Activated CD8-positive, alpha-beta memory T cell treated with anti-CD3 and anti-CD28 coated beads for 1 hour (primary cell): ENCODE results near the gene SLC39A5.

Source experiments
- DNase-seq, 2 donors: peaks; one replicate each; pipeline ENCODE4 v3.0.0-alpha.2; 2020; ENCODE audit warnings: low read depth in 1 of 2; ENCODE audit errors: extremely low read depth in 1 of 2

SLC39A5 gene

DNA sequence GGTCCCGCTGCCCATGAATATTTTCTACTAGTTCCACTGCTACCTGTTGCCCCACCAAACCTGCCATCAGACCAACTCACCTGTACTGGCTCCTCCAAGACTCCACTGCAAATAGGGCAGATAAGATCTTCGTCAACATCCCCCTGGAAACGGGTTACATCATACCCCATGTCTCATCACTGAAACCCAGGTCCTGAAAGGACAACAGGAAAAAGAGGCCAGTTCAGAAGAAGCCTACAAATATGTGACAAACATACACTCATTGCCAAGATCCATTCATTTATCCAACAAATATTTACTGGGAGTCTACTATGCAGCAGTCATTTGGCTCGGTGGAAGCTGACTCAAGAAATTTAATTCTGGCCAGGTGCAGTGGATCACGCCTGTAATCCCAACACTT, 16.0 kb upstream of the SLC39A5 start:
- DNase-seq = no peak

DNA sequence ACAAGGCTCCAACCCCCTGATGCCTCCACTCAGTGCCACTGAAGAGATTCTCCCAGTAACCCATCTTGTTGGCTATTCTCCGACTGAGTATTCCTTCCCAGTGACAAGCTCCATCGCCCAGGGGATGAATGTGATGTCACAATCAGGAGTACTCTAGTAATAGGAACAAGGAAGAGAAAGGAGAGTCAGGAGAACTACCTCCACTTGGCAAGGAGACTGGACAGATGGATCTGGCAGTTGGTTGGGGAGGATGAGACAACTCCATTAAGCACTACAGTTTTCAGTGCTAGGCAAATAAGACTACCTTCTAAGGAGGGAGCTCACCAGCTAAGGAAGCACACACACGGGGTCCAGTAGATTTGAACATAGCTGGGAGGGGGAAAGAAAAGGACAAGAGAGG, 13.4 kb upstream of the SLC39A5 start:
- DNase-seq = no peak

DNA sequence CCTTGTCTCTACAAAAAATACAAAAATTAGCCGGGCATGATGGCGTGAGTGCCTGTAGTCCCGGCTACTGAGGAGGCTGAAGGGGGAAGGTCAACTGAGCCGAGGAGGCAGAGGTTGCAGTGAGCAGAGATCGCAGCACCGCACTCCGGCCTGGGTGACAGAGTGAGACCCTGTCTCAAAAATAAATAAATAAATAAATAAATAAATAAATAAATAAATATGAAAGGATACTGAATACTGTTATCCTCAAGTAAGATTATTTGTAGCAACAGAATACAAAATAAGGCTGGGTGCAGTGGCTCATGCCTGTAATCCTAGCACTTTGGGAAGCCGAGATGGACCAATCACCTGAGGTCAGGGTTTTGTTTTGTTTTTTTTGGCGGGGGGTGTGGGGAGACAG, 10.0 kb upstream of the SLC39A5 start:
- DNase-seq = no peak

DNA sequence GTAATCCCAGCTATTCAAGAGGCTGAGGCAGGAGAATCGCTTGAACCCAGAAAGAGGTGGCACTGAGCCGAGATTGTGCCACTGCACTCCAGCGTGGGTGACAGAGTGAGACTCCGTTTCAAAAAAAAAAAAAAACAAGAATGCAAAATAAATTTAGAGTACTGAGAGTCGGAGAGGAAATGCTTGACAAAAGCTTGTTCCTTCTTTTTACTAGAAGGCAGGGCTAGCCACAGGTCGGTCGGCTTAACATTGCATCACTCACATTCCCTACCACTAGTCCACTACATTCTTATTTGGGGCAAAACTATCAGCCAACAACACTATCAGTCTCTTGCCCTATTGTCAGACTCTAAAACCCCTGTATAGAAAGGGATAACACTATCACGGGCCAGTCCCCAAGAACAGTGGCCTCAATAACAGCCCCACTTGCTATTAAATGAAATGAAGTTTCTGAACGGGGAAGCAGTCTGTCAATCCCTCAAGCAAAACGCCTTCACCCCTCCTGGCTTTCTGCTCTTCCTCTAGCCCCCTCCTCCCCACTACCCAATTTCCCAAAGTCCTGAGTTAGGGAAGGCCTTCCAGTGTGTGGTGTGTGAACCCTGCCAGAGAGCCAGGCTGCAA, 9.1 kb upstream of the SLC39A5 start:
- no peak for DNase-seq

DNA sequence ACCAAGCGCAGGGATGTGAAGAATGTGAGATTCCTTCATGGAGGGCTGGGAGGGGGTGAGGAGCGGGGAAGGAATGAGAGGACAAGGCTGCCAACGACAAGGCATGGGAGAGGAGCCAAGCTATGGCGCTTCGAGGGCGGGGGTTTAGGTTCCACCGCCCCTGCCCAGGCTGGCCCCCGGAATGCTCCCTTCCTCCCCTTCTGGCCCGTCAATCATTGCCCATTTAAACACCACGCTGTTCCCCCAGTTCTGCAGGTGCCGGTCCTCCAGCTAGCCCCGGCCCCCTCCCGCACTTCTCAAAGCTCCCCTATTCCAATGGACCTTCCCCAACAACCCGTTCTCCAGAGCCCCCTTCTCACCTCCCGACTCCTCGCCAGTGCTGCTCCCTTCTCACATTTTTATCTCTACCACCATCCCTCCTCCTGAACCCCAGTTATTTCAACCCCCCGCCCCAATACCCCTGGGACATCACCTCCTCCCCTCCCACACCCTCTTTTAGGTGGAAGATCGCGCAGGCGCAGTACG, 8.6 kb upstream of the SLC39A5 start:
- DNase-seq = no peak

DNA sequence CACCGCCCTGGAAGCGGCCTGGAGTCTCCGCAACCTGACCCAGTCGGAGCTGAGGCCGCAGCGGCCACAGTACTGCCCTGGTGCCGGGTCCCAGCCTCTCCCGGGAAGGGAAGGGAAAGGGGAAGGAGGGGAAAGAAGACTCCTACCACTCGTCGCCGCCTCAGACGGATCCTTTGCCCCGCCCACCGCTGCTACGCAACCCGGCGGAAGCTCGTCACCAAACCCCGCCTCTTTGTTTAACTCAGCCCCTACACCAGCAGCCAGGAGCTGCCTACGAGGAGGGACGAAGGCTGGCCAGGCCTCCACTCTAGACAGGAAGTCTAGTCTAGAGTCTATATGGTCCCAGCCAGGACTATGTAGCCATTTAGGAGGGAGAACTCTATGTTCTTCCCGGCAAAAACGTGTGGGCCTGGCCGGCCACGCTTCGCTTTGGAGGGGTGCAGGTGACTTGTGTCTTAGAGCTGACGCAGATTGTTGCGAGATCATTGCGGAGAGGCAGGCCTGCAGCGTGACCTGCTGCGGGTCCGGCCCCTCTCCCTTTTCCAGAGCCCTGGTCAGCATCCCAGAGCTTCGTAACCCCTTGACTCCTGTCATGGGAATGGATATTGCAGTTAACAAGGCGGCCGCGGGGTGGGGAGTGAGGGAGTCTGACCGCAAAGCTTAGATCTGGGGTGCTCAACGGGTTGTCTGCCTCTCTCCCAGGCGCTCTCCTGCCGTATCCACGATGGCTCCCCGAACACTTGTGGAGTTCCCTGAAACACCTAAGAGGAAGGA, 7.9 kb upstream of the SLC39A5 start, which contains the start of gene RNF41:
Gene RNF41, minus strand, starts transcription at position 166 of the 774 bp plus-strand sequence. CDS start 7,875 bp downstream, outside the sequence.
- DNase-seq = peak; percentile 76 to 88

DNA sequence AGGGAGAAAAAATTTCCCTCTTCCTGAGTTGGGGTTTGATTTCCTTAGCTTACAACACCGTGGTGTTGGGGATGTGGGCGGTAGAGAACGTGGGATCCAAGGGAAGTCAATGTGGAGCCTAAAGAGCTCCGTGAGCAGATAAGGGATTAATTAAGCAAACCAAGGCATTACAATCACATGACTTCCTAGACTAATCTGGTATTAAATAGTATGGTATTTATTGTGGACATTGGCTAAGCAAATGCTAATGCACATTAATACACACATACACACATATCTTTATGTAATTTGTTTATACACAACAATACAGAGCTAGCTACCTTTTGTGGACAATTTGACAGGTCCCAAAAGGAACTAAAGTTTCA, 7.3 kb upstream of the SLC39A5 start:
- DNase-seq = no peak

DNA sequence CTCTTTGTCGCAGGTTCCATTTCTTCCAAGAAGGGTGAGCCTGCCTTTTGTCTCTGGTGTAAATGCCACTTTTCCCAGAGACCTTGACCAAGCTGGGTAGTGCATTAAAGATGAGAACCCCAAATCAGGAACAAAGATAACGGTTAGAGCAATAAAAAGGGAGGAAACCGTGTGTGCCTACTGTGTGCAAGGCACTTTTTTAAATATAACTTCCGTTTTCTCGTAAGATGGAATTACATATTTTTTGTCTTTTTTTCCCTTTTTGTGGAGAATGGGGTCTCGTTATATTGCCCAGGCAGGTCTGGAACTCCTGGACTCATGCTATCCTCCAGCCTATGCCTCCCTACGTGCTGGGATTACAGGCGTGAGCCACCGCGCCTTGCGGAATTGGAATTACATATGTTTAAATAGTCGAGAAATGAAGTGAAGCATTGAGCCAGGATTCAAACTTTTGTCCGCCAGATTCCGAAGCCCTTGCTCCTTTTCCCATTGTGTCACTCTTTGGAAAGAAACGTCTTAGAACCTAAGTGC, 6.2 kb upstream of the SLC39A5 start:
- DNase-seq = no peak

DNA sequence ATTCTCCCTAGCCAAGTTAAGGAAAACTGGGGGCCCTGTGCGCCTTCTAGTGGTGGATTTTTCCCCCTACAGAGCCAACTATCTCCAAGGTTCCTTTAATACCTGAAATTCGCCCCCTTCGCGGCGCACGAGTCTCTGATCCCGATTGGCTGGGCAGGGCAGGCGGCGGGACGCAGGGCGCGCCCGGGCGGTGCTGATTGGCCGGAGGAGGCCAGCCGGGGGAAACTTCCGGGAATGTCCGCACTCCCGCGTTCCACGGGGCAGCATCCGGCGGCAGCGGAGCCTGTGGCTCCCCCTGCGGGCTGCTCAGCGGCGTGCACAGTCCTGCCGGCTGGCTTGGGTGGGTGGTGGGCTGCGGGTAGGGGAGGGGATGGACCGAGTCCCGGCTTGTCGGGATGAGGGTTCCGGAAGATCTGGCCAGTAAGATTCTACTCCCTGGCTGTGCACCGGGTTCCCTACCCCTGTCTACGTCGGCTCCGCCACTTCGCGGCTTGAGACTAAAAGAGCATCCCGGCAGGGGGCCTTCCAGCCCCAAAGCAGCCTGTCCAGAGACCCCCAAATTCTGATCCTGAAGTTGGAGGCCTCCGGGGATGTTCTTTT, 5.6 kb upstream of the SLC39A5 start, which contains the start of gene NABP2:
Gene NABP2, plus strand, starts transcription at position 241 of the 600 bp plus-strand sequence. CDS start 515 bp downstream, outside the sequence.
- peak; percentile 80 to 82 for DNase-seq

DNA sequence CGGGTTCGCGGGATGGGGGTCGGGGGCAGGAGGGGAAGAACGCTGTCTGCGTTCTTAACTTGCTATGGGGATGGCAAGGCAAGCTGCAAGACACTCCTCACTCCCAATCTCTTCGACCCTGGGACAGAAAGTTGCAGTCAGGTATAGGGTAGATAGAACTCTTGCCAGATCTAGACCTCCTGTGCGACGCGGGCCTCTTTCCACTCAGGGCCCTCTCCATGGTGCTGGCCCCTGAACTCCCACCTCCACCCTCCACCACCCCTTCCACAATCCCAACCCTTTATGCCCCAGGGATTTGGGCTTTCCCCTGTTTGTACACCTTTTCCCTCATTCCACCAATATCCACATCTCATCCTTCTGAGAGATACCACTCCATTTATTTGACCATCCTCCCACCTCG, 4.9 kb upstream of the SLC39A5 start:
- DNase-seq = no peak

DNA sequence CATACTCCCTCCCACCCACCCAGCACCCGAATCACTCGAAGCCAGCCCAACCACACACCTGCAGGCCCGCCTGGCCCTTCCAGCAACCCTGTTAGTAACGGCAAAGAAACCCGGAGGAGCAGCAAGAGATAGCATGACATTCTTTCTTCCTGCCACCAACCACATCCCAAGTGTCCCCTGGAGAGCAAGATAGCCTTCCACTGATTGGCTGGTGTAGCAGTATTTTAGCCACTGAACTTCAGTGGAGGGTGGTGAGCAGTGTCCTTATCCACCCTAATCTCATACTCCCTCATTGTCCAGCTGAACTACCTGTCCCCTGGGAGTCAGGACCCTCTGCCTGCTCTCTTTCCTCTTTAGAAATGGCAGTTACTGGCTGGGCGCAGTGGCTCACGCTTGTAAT, 769 bp upstream of the SLC39A5 start:
- no peak for DNase-seq

DNA sequence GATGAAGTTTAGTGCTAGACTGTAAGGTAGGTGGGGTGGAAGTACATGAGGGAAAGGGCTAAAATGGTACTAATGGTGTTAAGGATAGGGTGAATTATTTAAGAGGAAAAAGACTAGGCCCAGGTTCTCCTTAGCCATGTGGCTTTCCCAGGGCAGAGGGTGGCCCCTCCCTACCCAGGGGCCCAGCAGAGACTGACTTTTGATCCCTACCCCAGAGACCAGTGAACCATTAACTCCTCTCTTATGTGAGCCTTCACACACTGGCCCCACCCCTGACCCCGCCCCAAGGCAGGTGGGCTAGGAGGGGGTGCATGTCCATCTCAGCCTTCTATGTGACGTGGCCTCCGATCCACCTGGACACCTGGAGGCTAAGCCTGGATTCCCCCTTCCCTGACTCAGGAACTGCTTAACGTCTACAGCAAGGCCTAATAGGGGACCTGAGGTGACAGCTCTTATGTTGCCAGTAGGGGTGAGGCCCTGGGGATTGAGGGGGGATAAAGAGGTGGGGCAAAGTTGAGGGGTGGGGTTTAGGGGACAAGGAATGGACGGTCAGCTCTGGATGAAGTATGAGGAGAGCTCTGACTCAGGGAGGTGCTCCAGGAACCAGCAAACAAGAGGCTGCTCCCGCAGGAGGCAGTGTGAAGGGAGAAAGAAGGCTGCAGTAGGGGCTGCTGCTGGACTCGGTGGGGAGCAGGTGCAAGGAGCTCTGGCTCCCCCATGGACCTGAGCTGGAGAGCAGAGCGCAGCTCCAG, 757 bp downstream of the SLC39A5 start:
- no peak for DNase-seq

DNA sequence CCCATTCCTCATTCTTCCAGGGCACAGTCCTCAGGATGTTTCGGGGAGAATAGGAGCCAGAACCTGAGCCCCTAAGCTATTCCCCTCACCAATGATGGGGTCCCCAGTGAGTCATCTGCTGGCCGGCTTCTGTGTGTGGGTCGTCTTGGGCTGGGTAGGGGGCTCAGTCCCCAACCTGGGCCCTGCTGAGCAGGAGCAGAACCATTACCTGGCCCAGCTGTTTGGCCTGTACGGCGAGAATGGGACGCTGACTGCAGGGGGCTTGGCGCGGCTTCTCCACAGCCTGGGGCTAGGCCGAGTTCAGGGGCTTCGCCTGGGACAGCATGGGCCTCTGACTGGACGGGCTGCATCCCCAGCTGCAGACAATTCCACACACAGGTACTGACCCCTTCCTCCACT, 1.3 kb downstream of the SLC39A5 start:
- no peak for DNase-seq

DNA sequence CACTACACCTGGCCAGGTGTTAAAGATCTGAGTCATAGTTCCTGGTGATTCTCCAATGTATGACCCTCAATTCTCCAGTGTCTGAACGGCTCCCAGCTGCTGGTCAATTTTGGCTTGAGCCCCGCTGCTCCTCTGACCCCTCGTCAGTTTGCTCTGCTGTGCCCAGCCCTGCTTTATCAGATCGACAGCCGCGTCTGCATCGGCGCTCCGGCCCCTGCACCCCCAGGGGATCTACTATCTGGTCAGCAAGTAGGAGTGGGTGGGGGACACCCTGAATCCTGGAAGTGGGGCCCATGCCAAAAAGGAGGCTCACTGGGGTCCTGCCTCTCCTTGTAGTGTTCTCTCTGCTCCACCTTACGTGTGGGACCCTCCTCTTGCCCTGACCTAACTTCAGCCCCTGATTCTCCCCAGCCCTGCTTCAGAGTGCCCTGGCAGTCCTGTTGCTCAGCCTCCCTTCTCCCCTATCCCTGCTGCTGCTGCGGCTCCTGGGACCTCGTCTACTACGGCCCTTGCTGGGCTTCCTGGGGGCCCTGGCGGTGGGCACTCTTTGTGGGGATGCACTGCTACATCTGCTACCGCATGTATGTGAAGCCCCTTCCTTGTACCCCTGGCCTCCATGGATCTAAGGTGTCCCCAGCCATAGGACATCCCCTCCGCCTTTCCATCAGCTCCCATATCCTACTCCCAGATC, 5.0 kb downstream of the SLC39A5 start:
- no peak for DNase-seq

DNA sequence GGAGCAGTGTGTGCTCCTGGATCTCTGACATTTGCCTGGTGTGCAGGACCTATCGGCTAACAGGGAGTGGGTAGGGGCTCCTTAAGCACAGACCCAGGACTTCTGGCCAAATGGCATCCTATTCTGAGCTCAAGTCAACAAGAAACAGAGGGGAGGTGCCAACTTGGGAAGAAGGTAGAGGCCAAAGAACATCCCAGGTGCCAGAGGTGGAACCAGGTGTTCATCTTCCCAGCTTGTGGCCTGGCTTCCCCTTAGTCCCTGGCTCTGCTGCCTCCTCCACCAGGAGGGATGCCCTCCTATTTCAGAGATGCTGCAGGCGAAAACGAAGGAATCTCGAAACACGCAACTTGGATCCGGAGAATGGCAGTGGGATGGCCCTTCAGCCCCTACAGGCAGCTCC, 6.2 kb downstream of the SLC39A5 start:
- DNase-seq = no peak

DNA sequence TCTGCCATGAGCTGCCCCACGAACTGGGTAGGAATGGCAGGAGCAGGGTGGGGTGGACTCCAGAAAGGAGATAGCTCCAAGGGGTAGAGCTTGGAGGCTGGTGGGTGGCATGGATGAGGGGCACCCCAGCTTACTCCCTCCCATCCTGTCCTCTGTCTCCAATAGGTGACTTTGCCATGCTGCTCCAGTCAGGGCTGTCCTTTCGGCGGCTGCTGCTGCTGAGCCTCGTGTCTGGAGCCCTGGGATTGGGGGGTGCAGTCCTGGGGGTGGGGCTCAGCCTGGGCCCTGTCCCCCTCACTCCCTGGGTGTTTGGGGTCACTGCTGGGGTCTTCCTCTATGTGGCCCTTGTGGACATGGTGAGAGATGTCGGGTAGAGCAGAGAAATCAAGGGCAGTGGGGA, 7.1 kb downstream of the SLC39A5 start:
- no peak for DNase-seq

DNA sequence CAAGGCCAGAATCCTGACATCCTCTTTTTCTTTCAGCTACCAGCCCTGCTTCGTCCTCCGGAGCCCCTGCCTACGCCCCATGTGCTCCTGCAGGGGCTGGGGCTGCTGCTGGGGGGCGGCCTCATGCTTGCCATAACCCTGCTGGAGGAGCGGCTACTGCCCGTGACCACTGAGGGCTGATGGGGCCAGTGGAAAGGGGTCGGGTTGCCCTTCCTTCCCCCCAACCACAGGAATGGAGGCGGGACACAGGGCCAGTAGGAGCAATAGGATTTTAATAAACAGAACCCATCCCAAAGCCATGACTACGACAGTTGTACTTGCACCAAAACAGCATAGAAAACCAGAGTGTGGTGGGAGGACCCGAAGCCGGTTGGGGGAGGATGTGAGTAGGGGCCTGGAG, 7.7 kb downstream of the SLC39A5 start:
- no peak for DNase-seq

DNA sequence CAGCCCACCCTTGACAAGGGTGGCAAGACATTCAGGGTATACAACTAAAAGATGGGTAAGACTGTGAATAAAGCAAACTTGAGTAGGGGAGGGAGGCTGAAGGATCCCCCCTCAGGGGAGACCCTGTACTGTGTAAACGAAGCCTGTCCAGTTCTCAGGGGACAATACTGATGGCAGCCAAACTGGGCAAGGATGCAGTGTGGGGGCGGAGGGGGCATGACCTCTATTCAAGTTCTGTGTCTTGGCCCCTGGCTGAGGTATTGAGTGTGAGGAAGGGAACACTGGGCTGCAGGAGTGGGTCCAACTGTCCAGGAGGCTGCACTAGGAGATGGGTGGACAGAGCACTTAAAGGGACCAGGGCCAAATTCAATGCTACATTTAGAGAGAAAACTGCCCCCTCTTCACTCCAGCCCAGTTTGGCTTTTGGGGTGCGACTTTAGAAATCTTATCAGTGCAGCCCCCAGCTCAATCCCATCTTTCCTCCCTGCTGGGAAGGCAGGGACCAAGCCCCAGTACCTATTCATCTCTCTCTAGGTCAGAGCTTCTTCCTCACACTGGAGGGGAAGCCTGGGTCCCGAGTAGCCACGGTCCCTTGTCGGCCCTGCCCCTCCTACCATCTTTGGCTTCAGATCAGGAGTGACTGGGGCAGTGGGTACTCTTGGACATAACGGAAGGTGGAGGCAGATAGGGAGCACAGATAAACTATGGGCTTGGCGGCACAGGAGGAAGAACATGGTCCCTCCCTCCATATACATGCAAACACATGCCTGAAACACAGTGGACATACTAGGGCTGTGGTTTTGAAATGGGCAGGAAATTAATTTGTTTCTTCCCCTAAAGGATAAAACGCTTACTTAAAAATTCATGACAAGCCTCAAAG, 11.8 kb downstream of the SLC39A5 start:
- DNase-seq = no peak

DNA sequence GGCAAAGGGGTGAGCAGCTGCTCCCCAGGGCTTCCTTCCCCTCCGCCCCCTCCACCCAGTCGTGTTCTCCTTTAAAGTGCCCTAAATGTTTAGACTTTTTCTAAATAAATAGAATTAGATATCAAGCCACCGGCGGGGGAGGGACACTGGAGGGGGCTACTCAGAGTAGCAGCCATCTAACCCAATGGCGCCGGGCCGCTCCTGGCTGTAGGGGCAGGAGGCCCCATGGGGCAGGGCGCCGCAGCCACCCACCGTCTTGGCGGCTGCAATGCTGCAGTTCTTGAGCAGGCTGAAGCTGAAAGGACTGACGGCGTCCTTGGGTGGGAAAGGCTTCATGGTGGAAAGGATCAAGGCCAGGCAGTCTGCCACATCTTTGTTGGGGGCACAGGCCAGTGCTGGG, 13.1 kb downstream of the SLC39A5 start:
- DNase-seq = no peak
